Prostate gland (tissue), 2 donors: ENCODE measurements around the gene SESN3. TPM values are rescaled to one million over a fixed set of nuclear protein-coding genes. Genes with fewer than 3 reads are reported as not detected.

Source experiments
- DNase-seq: peaks from one replicate; pipeline ENCODE4 v3.0.0-alpha.2; 2019; ENCODE audit warnings: low spot score
- H3K27ac ChIP-seq, 2 donors: fragments of 200-600 bp; sonication (generic); 2 replicates each; pipeline ENCODE4 v1.5.1; 2017 to 2019
- H3K27me3 ChIP-seq: fragments of 200-600 bp; sonication (generic); replicated peaks from 2 replicates; pipeline ENCODE4 v1.5.1; 2019; ENCODE audit not compliant: insufficient read depth
- H3K36me3 ChIP-seq, 2 donors: fragments of 200-600 bp; sonication (generic); 1 replicate in 1 of 2; 2 replicates in 1 of 2; pipeline versions ENCODE4 v1.5.1 to v1.8.1; 2017 to 2019
- H3K4me1 ChIP-seq: fragments of 200-600 bp; sonication (generic); replicated peaks from 2 replicates; pipeline ENCODE4 v1.5.1; 2019
- H3K4me3 ChIP-seq, 2 donors: fragments of 200-600 bp; sonication (generic); 2 replicates each; pipeline ENCODE4 v1.5.1; 2017 to 2019
- H3K9me3 ChIP-seq: fragments of 200-600 bp; sonication (generic); 2 replicates; pipeline ENCODE4 v1.5.1; 2017
- CTCF ChIP-seq, 4 experiments: fragments of 200-600 bp in 2 of 4; fragments of 450-650 bp in 2 of 4; sonication (generic) in 2 of 4; IDR thresholded peaks; 1 replicate in 3 of 4; 2 replicates in 1 of 4; pipeline ENCODE4 v1.5.1; 2016 to 2019; ENCODE audit warnings: antibody characterized with exemption in 4 of 4, mild to moderate bottlenecking in 2 of 4, moderate library complexity in 2 of 4
- POLR2A ChIP-seq: fragments of 450-650 bp; IDR thresholded peaks from one replicate; pipeline ENCODE4 v1.6.1; 2016; ENCODE audit warnings: antibody characterized with exemption, mild to moderate bottlenecking
- POLR2AphosphoS5 ChIP-seq: sonication (generic); formaldehyde crosslinking; IDR thresholded peaks from one replicate; pipeline ENCODE4 v1.6.1; 2017; ENCODE audit warnings: antibody characterized with exemption
- WGBS: methylation state at CpG from one replicate; pipeline ENCODE4 v1.1.5; 2018; 5-methylcytosine and 5-hydroxymethylcytosine counted together
- intact Hi-C: fragments of 100-400 bp; cut with DNase I; formaldehyde crosslinking; loops from one replicate; pipeline ENCODE4 v1.14.2; 2022
- total RNA-seq, 2 donors: library from RNA; depleted of rRNA; stranded (reverse); fragments of >200 nt; gene quantifications; one replicate each; pipeline ENCODE4 v1.1.0, GENCODE V29; 2016

Gene SESN3
- total RNA-seq, 2 donors from 2014 or later, result 21.3 to 33.8 TPM

- intact Hi-C loops, result no loop called here
Observed at GRCh38 chr11:95243673-95244072, 12.7 kb upstream of the SESN3 start.

GRCh38 chr11:95242845-95243605 lies 12.0 kb upstream of the SESN3 start:
- TF ChIP-seq POLR2AphosphoS5 (no peak), CTCF (IDR thresholded peaks at IDR 0.05) (no peak)
- Histone ChIP-seq H3K4me1 (no peaks in the 10 kb centered on the region), H3K9me3 (no peaks in the 10 kb centered on the region), H3K36me3 (no peaks in the 10 kb centered on the region), H3K27me3 (no peaks in the 10 kb centered on the region), H3K27ac (no peak overlapping the region), H3K4me3 (no peak overlapping the region)
- 88% methylated on average over 6 of the region's 6 CpGs for WGBS
- intact Hi-C loops, result no loop called here
- DNase-seq, result no peak

More at GRCh38 chr11:95243673-95244072, 12.7 kb upstream of the SESN3 start:
- no peak for DNase-seq
- Histone ChIP-seq H3K27me3 (no peaks in the 10 kb centered on the region), H3K36me3 (no peaks in the 10 kb centered on the region), H3K9me3 (no peaks in the 10 kb centered on the region), H3K27ac (no peak overlapping the region), H3K4me3 (no peak overlapping the region), H3K4me1 (no peaks in the 10 kb centered on the region)
- TF ChIP-seq CTCF (IDR thresholded peaks at IDR 0.05), result no peak
- TF ChIP-seq POLR2A, result no peak
- no peak for TF ChIP-seq POLR2AphosphoS5
- 26% methylated on average over 2 of the region's 2 CpGs for WGBS

- intact Hi-C loops, result no loop called here
- 49% methylated on average over 8 of the region's 8 CpGs for WGBS
- Histone ChIP-seq H3K9me3 (no peaks in the 10 kb centered on the region), H3K27ac (no peak overlapping the region), H3K4me3 (no peak overlapping the region), H3K36me3 (no peaks in the 10 kb centered on the region), H3K27me3 (no peaks in the 10 kb centered on the region), H3K4me1 (no peaks in the 10 kb centered on the region)
- DNase-seq, result no peak
- TF ChIP-seq POLR2A (no peak), CTCF (IDR thresholded peaks at IDR 0.05) (no peak), POLR2AphosphoS5 (no peak)
Observed at GRCh38 chr11:95242091-95242844, 11.3 kb upstream of the SESN3 start.

- DNase-seq, result no peak
- Histone ChIP-seq H3K36me3 (no peaks in the 10 kb centered on the region), H3K4me3 (no peak overlapping the region), H3K27me3 (no peaks in the 10 kb centered on the region), H3K27ac (no peak overlapping the region), H3K9me3 (no peaks in the 10 kb centered on the region), H3K4me1 (no peaks in the 10 kb centered on the region)
- 28% methylated on average over 5 of the region's 5 CpGs for WGBS
- intact Hi-C loops, result no loop called here
- TF ChIP-seq POLR2A, result no peak
- no peak for TF ChIP-seq POLR2AphosphoS5
- TF ChIP-seq CTCF (IDR thresholded peaks at IDR 0.05), result no peak
Observed at GRCh38 chr11:95241681-95242081, 10.7 kb upstream of the SESN3 start.
